Measurements from ENCODE around the gene CACNA1H. TPM values are rescaled to one million over a fixed set of nuclear protein-coding genes. Genes with fewer than 3 reads are reported as not detected.

The CACNA1H gene
- total and polyA plus RNA-seq, 9 of the 15 experiments (the other 6 are each of a cell fraction or from before 2014, with no cell fraction given) = 0.10 to 0.18 TPM; not detected in 7

DNA sequence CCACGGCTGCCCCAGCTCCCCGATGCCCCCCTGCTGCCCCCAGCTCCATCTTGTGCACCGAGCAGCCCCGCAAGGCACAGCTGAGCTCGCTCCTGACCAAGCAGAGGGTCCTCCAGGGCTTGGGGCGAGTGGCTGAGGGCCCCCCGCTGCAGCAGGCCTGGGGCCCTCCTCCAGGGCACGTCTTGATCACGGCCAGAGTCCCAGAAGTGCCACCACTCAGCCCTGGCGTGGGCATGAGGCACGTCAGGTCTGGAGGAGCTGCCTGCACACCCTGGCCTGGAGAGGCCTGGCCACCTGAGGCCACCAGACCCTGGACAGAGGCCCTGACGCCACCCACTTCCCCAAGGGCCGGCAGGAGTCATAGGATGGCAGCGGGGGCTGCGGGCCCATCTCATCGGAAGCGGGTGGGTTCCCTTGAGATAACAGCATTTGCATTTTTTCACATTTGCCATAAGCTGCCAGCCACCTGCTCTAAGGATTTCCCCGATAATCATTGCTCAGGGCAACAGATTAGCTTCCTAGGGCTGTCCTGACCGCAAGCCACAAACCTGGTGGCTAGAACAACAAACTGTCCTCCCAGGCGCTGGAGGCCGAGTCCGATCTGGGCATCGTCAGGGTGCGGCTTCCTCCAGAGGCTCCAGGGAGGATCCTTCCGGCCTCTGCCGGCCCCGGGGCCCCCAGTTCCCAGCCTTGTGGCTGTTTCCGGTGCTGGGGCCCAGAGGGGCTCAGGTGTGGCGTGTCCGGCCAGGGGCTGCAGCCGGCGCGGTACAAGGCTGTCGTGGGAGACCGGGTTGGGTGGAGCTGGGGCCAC, 32.9 kb upstream of the CACNA1H start:
- peak; percentile 53 for ATAC-seq
- Histone ChIP-seq H3K4me3 (no peak overlapping the region), H3K4me2 (ENCODE audit: insufficient read depth, low read length) (no peak overlapping the region), H3K27me3 (ENCODE audit: control insufficient read depth in 2 of 2, insufficient read depth in 2 of 2, low read length in 2 of 2) (peaks cover 7 to 63% of the 10 kb centered on the region in 2 experiments; a peak in 3 of 5 replicates), H3K27ac (ENCODE audit: extremely low read depth, low read depth, low read length) (no peak overlapping the region), H3K4me1 (replicated peaks in 1 of 2; ENCODE audit: control insufficient read depth in 2 of 2, insufficient read depth in 2 of 2, low read length in 2 of 2) (peaks cover 0 to 73% of the 10 kb centered on the region in 2 experiments; a peak in 2 of 5 replicates), H4K20me1 (replicated peaks; ENCODE audit: control insufficient read depth, insufficient read depth, low read length) (peaks cover 5% of the 10 kb centered on the region; the same call in 1 of the 2 replicates), H3K79me2 (ENCODE audit: control insufficient read depth, insufficient read depth, low read length) (no peaks in the 10 kb centered on the region), H3K9me3 (replicated peaks; ENCODE audit: control insufficient read depth, insufficient read depth, low read depth, low read length) (no peaks in the 10 kb centered on the region), H3K9ac (ENCODE audit: insufficient read depth in 1 of 2, low read depth in 2 of 2, low read length in 2 of 2) (no peak overlapping the region), H3K9me1 (ENCODE audit: control insufficient read depth, insufficient read depth, low read length) (no peaks in the 10 kb centered on the region), H3K36me3 (ENCODE audit: control insufficient read depth, insufficient read depth, low read length) (no peaks in the 10 kb centered on the region), H2AFZ (ENCODE audit: low read depth, low read length) (no peak overlapping the region)
- no peak for FAIRE-seq
- no TSS peak for BruUV-seq (replicated peaks)
- ChIA-PET CTCF (ENCODE audit: low intra/inter-chr PET ratio) (no interaction called here), POLR2A (interaction anchor here (0.5 to 0.6 kb wide), 2 partner anchors 50 to 190 kb away, joined by 3 to 4 read pairs; no protein-coding TSS in a partner anchor)
- intact Hi-C loops (cut with micrococcal nuclease) (no loop called here), in situ Hi-C loops (cut with MboI) (no loop called here)
- 3% methylated on average over 31 of the region's 35 CpGs for WGBS (ENCODE audit: insufficient coverage, low coverage, missing lambda C conversion rate)
- DNase-seq (ENCODE audit: extremely low read depth in 1 of 4, low spot score in 3 of 4) = peak in 2 of 4 experiments; percentile 22 to 23
- TF ChIP-seq GABPA (tag; conservative IDR thresholded peaks at IDR 0.05; ENCODE audit: low read depth) (peak; percentile 69), HDAC6 (IDR thresholded peaks at IDR 0.05; ENCODE audit: low read depth, low read length) (no peak), EHMT2 (IDR thresholded peaks at IDR 0.05) (no peak), ZNF76 (CRISPR knock-in tag; IDR thresholded peaks at IDR 0.05; ENCODE audit: borderline replicate concordance) (no peak), KLF10 (CRISPR knock-in tag; IDR thresholded peaks at IDR 0.05) (no peak), GATAD2B (IDR thresholded peaks at IDR 0.05; ENCODE audit: borderline replicate concordance) (no peak), GTF2F1 (IDR thresholded peaks at IDR 0.05; ENCODE audit: low read depth, low read length) (no peak), MTA1 (IDR thresholded peaks at IDR 0.05; ENCODE audit: borderline replicate concordance) (no peak), ZBTB17 (CRISPR knock-in tag; IDR thresholded peaks at IDR 0.05) (no peak), ZNF121 (CRISPR knock-in tag; conservative IDR thresholded peaks at IDR 0.05) (no peak), ZNF57 (CRISPR knock-in tag; IDR thresholded peaks at IDR 0.05) (no peak), CBFA2T3 (IDR thresholded peaks at IDR 0.05) (peak; percentile 51), MTF1 (CRISPR knock-in tag; IDR thresholded peaks at IDR 0.05; ENCODE audit: borderline replicate concordance) (no peak), KDM1A (IDR thresholded peaks at IDR 0.05) (0 out of 4 replicates have a peak, but pooled peaks of 1 of the 2 experiments have one; percentile 24)
- TF ChIP-seq, protein P1, sequence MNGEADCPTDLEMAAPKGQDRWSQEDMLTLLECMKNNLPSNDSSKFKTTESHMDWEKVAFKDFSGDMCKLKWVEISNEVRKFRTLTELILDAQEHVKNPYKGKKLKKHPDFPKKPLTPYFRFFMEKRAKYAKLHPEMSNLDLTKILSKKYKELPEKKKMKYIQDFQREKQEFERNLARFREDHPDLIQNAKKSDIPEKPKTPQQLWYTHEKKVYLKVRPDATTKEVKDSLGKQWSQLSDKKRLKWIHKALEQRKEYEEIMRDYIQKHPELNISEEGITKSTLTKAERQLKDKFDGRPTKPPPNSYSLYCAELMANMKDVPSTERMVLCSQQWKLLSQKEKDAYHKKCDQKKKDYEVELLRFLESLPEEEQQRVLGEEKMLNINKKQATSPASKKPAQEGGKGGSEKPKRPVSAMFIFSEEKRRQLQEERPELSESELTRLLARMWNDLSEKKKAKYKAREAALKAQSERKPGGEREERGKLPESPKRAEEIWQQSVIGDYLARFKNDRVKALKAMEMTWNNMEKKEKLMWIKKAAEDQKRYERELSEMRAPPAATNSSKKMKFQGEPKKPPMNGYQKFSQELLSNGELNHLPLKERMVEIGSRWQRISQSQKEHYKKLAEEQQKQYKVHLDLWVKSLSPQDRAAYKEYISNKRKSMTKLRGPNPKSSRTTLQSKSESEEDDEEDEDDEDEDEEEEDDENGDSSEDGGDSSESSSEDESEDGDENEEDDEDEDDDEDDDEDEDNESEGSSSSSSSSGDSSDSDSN (IDR thresholded peaks at IDR 0.05; ENCODE audit: borderline replicate concordance in 1 of 2, low read depth in 2 of 2, low read length in 2 of 2) = peak in 1 of 2 experiments; percentile 71; a peak in 1 of 4 replicates
- TF ChIP-seq, protein P2, sequence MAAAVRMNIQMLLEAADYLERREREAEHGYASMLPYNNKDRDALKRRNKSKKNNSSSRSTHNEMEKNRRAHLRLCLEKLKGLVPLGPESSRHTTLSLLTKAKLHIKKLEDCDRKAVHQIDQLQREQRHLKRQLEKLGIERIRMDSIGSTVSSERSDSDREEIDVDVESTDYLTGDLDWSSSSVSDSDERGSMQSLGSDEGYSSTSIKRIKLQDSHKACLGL (CRISPR knock-in tag; IDR thresholded peaks at IDR 0.05; ENCODE audit: borderline replicate concordance, poor library complexity, severe bottlenecking) = no peak
- TF ChIP-seq, protein P3, sequence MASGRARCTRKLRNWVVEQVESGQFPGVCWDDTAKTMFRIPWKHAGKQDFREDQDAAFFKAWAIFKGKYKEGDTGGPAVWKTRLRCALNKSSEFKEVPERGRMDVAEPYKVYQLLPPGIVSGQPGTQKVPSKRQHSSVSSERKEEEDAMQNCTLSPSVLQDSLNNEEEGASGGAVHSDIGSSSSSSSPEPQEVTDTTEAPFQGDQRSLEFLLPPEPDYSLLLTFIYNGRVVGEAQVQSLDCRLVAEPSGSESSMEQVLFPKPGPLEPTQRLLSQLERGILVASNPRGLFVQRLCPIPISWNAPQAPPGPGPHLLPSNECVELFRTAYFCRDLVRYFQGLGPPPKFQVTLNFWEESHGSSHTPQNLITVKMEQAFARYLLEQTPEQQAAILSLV (tag; IDR thresholded peaks at IDR 0.05) = no peak

Measured in K562 (cell line).